MM.1S (cell line): ENCODE results near the gene GID4.
"Not testable (repeated sequence)": the region's sequence is repeated elsewhere in the genome, so short reads cannot be mapped to it uniquely, and the experiment has no call there.

ENCODE experiments used
- DNase-seq: peaks from one replicate; pipeline ENCODE4 v3.0.0-alpha.2; 2015
- H2AFZ ChIP-seq: fragments of 300-600 bp; sonication (generic); 2 replicates; pipeline ENCODE4 v1.6.0; 2016; ENCODE audit warnings: antibody characterized with exemption, low read length
- H3F3A ChIP-seq: fragments of 300-600 bp; sonication (generic); 2 replicates; pipeline ENCODE4 v1.6.1; 2016; ENCODE audit warnings: mild to moderate bottlenecking, antibody characterized with exemption, low read length, moderate library complexity, mixed read lengths; ENCODE audit not compliant: insufficient read depth
- H3K27ac ChIP-seq: fragments of 300-600 bp; sonication (generic); 2 replicates; pipeline ENCODE4 v1.5.1; 2016; ENCODE audit warnings: mild to moderate bottlenecking, low read length
- H3K27me3 ChIP-seq: fragments of 300-600 bp; sonication (generic); replicated peaks from 2 replicates; pipeline ENCODE4 v1.6.0; 2016; ENCODE audit warnings: low read length; ENCODE audit not compliant: insufficient read depth
- H3K36me3 ChIP-seq: fragments of 300-600 bp; sonication (generic); replicated peaks from 2 replicates; pipeline ENCODE4 v1.6.1; 2016; ENCODE audit warnings: mild to moderate bottlenecking, low read length, mixed read lengths; ENCODE audit not compliant: insufficient read depth
- H3K4me1 ChIP-seq: fragments of 300-600 bp; sonication (generic); 2 replicates; pipeline ENCODE4 v1.6.1; 2016; ENCODE audit warnings: low read length, mixed read lengths
- H3K4me2 ChIP-seq: fragments of 300-600 bp; sonication (generic); 2 replicates; pipeline ENCODE4 v1.6.0; 2016; ENCODE audit warnings: low read depth, low read length
- H3K4me3 ChIP-seq: fragments of 300-600 bp; sonication (generic); 2 replicates; pipeline ENCODE4 v1.5.1; 2016; ENCODE audit warnings: low read length, mixed read lengths
- H3K79me2 ChIP-seq: fragments of 300-600 bp; sonication (generic); 2 replicates; pipeline ENCODE4 v1.6.1; 2016; ENCODE audit warnings: mixed run types, low read length, mixed read lengths
- H3K9ac ChIP-seq: fragments of 300-600 bp; sonication (generic); 2 replicates; pipeline ENCODE4 v1.6.1; 2016; ENCODE audit warnings: low read length, mixed read lengths
- H3K9me2 ChIP-seq: fragments of 300-600 bp; sonication (generic); replicated peaks from 2 replicates; pipeline ENCODE4 v1.6.1; 2016; ENCODE audit warnings: mild to moderate bottlenecking, low read length, mixed read lengths; ENCODE audit not compliant: insufficient read depth
- H3K9me3 ChIP-seq: fragments of 300-600 bp; sonication (generic); replicated peaks from 2 replicates; pipeline ENCODE4 v1.6.1; 2016; ENCODE audit warnings: mild to moderate bottlenecking, low read length, mixed read lengths; ENCODE audit not compliant: insufficient read depth
- H4K20me1 ChIP-seq: fragments of 300-600 bp; sonication (generic); 2 replicates; pipeline ENCODE4 v1.6.1; 2016; ENCODE audit warnings: mild to moderate bottlenecking, low read length, moderate library complexity, mixed read lengths; ENCODE audit not compliant: insufficient read depth
- EZH2 ChIP-seq: fragments of 300-600 bp; sonication (generic); optimal IDR thresholded peaks from 2 replicates; pipeline ENCODE3; 2017; ENCODE audit warnings: low read depth, mild to moderate bottlenecking, antibody characterized with exemption, low read length, mixed read lengths
- EZH2phosphoT487 ChIP-seq: fragments of 300-600 bp; sonication (generic); IDR thresholded peaks from 2 replicates; pipeline ENCODE4 v1.6.1; 2018; ENCODE audit warnings: antibody characterized with exemption, low read length
- TF ChIP-seq, protein P1 (sequence below): fragments of 300-600 bp; sonication (generic); IDR thresholded peaks from 2 replicates; pipeline ENCODE4 v1.5.1; 2016; ENCODE audit warnings: antibody characterized with exemption, low read length, mixed read lengths

Gene GID4

DNA sequence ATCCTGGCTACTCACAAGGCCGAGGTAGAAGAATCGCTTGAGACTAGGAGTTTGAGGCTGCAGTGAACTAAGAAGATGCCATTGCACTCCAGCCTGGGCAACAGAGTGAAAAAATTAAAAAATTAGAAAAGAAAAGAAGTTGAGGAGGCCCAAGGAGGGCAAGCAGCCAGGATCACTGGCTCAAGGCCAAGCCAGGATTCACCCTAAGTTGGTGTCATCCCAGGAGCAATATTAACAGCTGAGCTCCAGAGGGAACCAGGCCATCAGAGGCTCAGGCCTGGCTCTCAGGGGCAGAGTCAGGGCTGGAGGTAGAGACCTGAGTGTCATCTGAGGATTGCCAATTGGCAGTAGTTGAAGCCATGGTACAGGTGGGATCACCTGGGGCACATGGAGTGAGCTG, 45.8 kb upstream of the GID4 start:
- no peaks in the 10 kb centered on the region for H3K4me1 ChIP-seq
- H3F3A ChIP-seq, result no peaks in the 10 kb centered on the region
- H3K27me3 ChIP-seq, result no peaks in the 10 kb centered on the region
- no peak for DNase-seq
- no peaks in the 10 kb centered on the region for H3K36me3 ChIP-seq
- no peak overlapping the region for H3K4me2 ChIP-seq
- no peaks in the 10 kb centered on the region for H3K9me2 ChIP-seq
- H4K20me1 ChIP-seq, result no peaks in the 10 kb centered on the region
- H3K79me2 ChIP-seq, result no peaks in the 10 kb centered on the region
- TF ChIP-seq, protein P1, sequence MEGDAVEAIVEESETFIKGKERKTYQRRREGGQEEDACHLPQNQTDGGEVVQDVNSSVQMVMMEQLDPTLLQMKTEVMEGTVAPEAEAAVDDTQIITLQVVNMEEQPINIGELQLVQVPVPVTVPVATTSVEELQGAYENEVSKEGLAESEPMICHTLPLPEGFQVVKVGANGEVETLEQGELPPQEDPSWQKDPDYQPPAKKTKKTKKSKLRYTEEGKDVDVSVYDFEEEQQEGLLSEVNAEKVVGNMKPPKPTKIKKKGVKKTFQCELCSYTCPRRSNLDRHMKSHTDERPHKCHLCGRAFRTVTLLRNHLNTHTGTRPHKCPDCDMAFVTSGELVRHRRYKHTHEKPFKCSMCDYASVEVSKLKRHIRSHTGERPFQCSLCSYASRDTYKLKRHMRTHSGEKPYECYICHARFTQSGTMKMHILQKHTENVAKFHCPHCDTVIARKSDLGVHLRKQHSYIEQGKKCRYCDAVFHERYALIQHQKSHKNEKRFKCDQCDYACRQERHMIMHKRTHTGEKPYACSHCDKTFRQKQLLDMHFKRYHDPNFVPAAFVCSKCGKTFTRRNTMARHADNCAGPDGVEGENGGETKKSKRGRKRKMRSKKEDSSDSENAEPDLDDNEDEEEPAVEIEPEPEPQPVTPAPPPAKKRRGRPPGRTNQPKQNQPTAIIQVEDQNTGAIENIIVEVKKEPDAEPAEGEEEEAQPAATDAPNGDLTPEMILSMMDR, result no peak
- TF ChIP-seq EZH2 (no peak), EZH2phosphoT487 (no peak)
- no peak overlapping the region for H3K9ac ChIP-seq
- no peak overlapping the region for H3K27ac ChIP-seq
- no peak overlapping the region for H2AFZ ChIP-seq
- no peaks in the 10 kb centered on the region for H3K9me3 ChIP-seq
- no peak overlapping the region for H3K4me3 ChIP-seq

DNA sequence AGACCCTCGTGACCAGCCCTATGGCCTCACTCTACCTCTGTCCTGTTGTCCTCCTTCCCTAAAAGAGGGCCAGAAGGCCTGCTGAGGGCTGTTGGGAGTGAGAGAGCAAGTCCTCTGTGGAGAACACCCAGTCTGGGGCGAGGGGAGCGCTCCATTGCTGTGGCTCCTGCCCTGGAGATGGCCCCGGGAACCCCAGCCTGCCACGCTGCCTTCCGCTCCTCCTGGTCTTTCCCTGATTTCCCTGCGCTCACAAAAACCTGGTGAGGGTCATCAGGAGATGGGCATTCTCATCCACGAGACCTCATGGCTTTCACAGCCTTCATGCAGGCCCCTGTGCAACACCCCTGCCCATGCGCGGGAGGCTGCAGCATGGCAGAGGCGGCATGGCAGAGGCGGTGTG, 45.4 kb upstream of the GID4 start:
- Histone ChIP-seq H3K9ac (no peak overlapping the region), H3K4me3 (no peak overlapping the region), H3K9me2 (no peaks in the 10 kb centered on the region), H2AFZ (no peak overlapping the region), H3K4me1 (no peaks in the 10 kb centered on the region), H3K9me3 (no peaks in the 10 kb centered on the region), H3K27me3 (no peaks in the 10 kb centered on the region), H3K4me2 (no peak overlapping the region), H3F3A (no peaks in the 10 kb centered on the region), H4K20me1 (no peaks in the 10 kb centered on the region), H3K36me3 (no peaks in the 10 kb centered on the region), H3K79me2 (no peaks in the 10 kb centered on the region), H3K27ac (no peak overlapping the region)
- no peak for DNase-seq
- TF ChIP-seq, protein P1, result no peak

- no peaks in the 10 kb centered on the region for H3K27me3 ChIP-seq
Measured at GRCh38 chr17:17994271-17995069, 44.7 kb upstream of the GID4 start.

DNA sequence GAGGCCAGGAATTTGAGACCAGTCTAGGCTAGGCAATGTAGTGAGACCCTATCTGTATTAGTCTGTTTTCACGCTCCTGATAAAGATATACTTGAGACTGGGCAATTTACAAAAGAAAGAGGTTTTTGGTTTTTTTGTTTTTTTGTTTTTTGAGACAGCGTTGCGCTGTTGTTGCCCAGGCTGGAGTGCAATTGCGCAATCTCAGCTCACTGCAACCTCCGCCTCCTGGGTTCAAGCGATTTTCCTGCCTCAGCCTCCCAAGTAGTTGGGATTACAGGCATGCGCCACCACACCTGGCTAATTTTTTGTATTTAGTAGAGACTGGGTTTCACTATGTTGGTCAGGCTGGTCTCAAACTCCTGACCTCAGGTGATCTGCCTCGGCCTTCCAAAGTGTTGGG, 43.3 kb upstream of the GID4 start:
- H3K9ac ChIP-seq, H3K4me2 ChIP-seq, H3K9me2 ChIP-seq, H3K27me3 ChIP-seq, H3K36me3 ChIP-seq, H2AFZ ChIP-seq, H3K9me3 ChIP-seq, H3K79me2 ChIP-seq, H4K20me1 ChIP-seq, H3K4me3 ChIP-seq, H3K4me1 ChIP-seq, H3F3A ChIP-seq, H3K27ac ChIP-seq, DNase-seq: not testable (repeated sequence)

More at GRCh38 chr17:17994271-17995069, 44.7 kb upstream of the GID4 start:
- Histone ChIP-seq H3K9ac (no peak overlapping the region), H4K20me1 (no peaks in the 10 kb centered on the region), H3K79me2 (no peaks in the 10 kb centered on the region), H3K9me2 (no peaks in the 10 kb centered on the region), H3K4me3 (no peak overlapping the region), H3K4me2 (no peak overlapping the region), H3K27ac (no peak overlapping the region), H3K4me1 (no peaks in the 10 kb centered on the region), H2AFZ (no peak overlapping the region), H3K36me3 (no peaks in the 10 kb centered on the region), H3F3A (no peaks in the 10 kb centered on the region), H3K9me3 (no peaks in the 10 kb centered on the region)
- no peak for DNase-seq
- TF ChIP-seq EZH2phosphoT487 (no peak), EZH2 (no peak)
- TF ChIP-seq, protein P1, result no peak; the same call in 1 of the 2 replicates
